Amygdala (tissue), 56 donors: ENCODE data around the gene HTR5A.

ENCODE experiments used
- DNase-seq, 56 donors: peaks; one replicate each; lab custom pipeline; 2025; lab: John Stamatoyannopoulos, UW

Gene HTR5A

DNA sequence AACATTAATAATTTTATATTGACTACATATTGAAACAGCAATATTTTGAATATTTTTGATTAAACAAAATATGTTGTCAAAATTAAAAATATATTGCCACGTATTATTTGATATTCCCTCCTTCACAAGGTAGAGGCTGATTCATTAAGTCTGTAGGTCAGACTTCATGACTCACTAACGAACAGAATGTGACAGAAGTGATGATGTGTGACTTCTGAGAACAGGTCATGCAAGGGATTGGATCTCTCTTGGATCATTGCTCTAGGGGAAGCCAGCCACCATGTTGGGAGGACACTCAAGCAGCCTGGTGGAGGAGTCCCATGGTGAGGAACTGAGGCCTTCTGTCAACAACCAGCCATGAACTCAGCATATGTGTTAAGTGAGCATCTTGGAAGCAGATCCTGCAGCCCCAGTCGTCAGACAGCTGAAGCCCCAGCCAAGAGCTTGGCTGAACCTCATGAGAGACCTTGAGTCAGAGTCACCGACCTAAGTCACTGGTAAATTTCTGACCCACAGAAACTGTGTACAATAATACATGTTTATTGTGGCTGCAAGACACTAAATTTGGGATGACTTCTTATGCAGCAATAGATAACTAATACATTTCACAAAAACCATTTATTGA lies 66.6 kb downstream of the HTR5A start:
- DNase-seq, result no peak
